ENCODE results near the gene CFAP100. TPM values are rescaled to one million over a fixed set of nuclear protein-coding genes. Genes with fewer than 3 reads are reported as not detected.

CFAP100 gene
- total RNA-seq, 1 experiment from 2014 or later: not detected

DNA sequence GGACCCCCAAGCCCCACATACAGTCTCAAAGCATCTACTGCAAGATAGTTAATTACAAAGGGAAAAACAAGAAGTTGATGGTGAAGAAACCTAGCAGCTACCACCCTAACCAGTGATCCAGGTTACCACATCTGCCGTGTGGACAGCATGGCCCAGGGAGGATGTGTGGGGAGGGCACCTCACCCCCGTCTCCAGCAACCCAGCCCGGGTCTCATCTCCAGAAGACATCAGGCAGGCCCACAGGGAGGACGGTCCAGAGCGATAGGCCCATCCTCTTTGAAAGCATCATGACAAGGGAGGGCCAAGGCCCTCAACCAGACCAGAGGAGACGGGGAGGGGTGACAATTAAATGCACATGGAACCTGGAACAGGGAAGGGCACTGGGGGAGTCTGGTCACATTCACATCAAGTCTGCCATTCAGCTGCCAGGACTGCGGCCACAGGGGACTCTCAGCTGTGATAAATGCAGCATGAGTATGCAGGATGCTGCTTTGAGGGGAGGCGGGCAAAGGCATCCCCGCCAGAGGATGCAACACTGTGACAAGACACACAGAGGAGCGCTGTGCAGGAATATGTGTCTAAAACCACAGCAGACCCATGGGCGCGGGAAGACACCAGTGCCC is 62.2 kb downstream of the CFAP100 start:
- Mint-ChIP-seq H3K36me3 (ENCODE audit: insufficient read depth, unreplicated experiment) (peaks cover 39% of the 10 kb centered on the region), H3K4me1 (ENCODE audit: low read depth, unreplicated experiment) (no peaks in the 10 kb centered on the region), H3K4me3 (ENCODE audit: low read depth, unreplicated experiment) (no peak overlapping the region), H3K27me3 (ENCODE audit: unreplicated experiment) (no peaks in the 10 kb centered on the region), H3K9me3 (ENCODE audit: low read depth, unreplicated experiment) (no peaks in the 10 kb centered on the region), H3K27ac (ENCODE audit: unreplicated experiment) (no peak overlapping the region)
- CTCF ChIA-PET: interaction anchor here (1.2 kb wide), 1 partner anchor 33 kb away, joined by 3 read pairs; no protein-coding TSS in a partner anchor
- no TSS peak for BruUV-seq (replicated peaks)
- TF ChIP-seq, protein P1, sequence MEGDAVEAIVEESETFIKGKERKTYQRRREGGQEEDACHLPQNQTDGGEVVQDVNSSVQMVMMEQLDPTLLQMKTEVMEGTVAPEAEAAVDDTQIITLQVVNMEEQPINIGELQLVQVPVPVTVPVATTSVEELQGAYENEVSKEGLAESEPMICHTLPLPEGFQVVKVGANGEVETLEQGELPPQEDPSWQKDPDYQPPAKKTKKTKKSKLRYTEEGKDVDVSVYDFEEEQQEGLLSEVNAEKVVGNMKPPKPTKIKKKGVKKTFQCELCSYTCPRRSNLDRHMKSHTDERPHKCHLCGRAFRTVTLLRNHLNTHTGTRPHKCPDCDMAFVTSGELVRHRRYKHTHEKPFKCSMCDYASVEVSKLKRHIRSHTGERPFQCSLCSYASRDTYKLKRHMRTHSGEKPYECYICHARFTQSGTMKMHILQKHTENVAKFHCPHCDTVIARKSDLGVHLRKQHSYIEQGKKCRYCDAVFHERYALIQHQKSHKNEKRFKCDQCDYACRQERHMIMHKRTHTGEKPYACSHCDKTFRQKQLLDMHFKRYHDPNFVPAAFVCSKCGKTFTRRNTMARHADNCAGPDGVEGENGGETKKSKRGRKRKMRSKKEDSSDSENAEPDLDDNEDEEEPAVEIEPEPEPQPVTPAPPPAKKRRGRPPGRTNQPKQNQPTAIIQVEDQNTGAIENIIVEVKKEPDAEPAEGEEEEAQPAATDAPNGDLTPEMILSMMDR (IDR thresholded peaks at IDR 0.05; ENCODE audit: unreplicated experiment): no peak
- no peak for DNase-seq
- intact Hi-C loops (cut with micrococcal nuclease; ENCODE audit: unreplicated experiment): no loop called here

- intact Hi-C loops (cut with micrococcal nuclease; ENCODE audit: unreplicated experiment): no loop called here
- H3K27ac Mint-ChIP-seq (ENCODE audit: unreplicated experiment): no peak overlapping the region
- no peaks in the 10 kb centered on the region for H3K27me3 Mint-ChIP-seq (ENCODE audit: unreplicated experiment)
- peaks cover 48% of the 10 kb centered on the region for H3K36me3 Mint-ChIP-seq (ENCODE audit: insufficient read depth, unreplicated experiment)
- CTCF ChIA-PET: interaction anchor here (1.5 kb wide), 1 partner anchor 13 kb away, joined by 6 read pairs; no protein-coding TSS in a partner anchor
- H3K9me3 Mint-ChIP-seq (ENCODE audit: low read depth, unreplicated experiment): no peaks in the 10 kb centered on the region
- TF ChIP-seq, protein P1 (IDR thresholded peaks at IDR 0.05; ENCODE audit: unreplicated experiment): no peak
- no peak overlapping the region for H3K4me3 Mint-ChIP-seq (ENCODE audit: low read depth, unreplicated experiment)
- BruUV-seq (replicated peaks): no TSS peak
- H3K4me1 Mint-ChIP-seq (ENCODE audit: low read depth, unreplicated experiment): no peaks in the 10 kb centered on the region
- no peak for DNase-seq
These were observed 64.5 kb downstream of the CFAP100 start for GRCh38 chr3:126459111-126459762.

- CTCF ChIA-PET: interaction anchor here (1.5 kb wide), 1 partner anchor 12 kb away, joined by 6 read pairs; no protein-coding TSS in a partner anchor
- no TSS peak for BruUV-seq (replicated peaks)
- Mint-ChIP-seq H3K27me3 (ENCODE audit: unreplicated experiment) (no peaks in the 10 kb centered on the region), H3K36me3 (ENCODE audit: insufficient read depth, unreplicated experiment) (peaks cover 50% of the 10 kb centered on the region), H3K4me3 (ENCODE audit: low read depth, unreplicated experiment) (no peak overlapping the region), H3K4me1 (ENCODE audit: low read depth, unreplicated experiment) (no peaks in the 10 kb centered on the region), H3K27ac (ENCODE audit: unreplicated experiment) (no peak overlapping the region), H3K9me3 (ENCODE audit: low read depth, unreplicated experiment) (no peaks in the 10 kb centered on the region)
- intact Hi-C loops (cut with micrococcal nuclease; ENCODE audit: unreplicated experiment): no loop called here
- no peak for DNase-seq
- TF ChIP-seq, protein P1 (IDR thresholded peaks at IDR 0.05; ENCODE audit: unreplicated experiment): no peak
These were observed 65.0 kb downstream of the CFAP100 start for GRCh38 chr3:126459763-126460127.

GRCh38 chr3:126460381-126460780 is 65.7 kb downstream of the CFAP100 start:
- H3K36me3 Mint-ChIP-seq (ENCODE audit: insufficient read depth, unreplicated experiment): peaks cover 49% of the 10 kb centered on the region
- H3K9me3 Mint-ChIP-seq (ENCODE audit: low read depth, unreplicated experiment): no peaks in the 10 kb centered on the region
- TF ChIP-seq, protein P1 (IDR thresholded peaks at IDR 0.05; ENCODE audit: unreplicated experiment): no peak
- DNase-seq: no peak
- no peaks in the 10 kb centered on the region for H3K27me3 Mint-ChIP-seq (ENCODE audit: unreplicated experiment)
- no peaks in the 10 kb centered on the region for H3K4me1 Mint-ChIP-seq (ENCODE audit: low read depth, unreplicated experiment)
- H3K4me3 Mint-ChIP-seq (ENCODE audit: low read depth, unreplicated experiment): no peak overlapping the region
- intact Hi-C loops (cut with micrococcal nuclease; ENCODE audit: unreplicated experiment): no loop called here
- no TSS peak for BruUV-seq (replicated peaks)
- H3K27ac Mint-ChIP-seq (ENCODE audit: unreplicated experiment): no peak overlapping the region
- CTCF ChIA-PET: interaction anchor here (0.7 to 1.5 kb wide), 2 partner anchors 12 to 13 kb away, joined by 3 to 6 read pairs; no protein-coding TSS in a partner anchor

Measured in Calu3 (cell line).